ENCODE results near the gene CCDC86.

Gene CCDC86

DNA sequence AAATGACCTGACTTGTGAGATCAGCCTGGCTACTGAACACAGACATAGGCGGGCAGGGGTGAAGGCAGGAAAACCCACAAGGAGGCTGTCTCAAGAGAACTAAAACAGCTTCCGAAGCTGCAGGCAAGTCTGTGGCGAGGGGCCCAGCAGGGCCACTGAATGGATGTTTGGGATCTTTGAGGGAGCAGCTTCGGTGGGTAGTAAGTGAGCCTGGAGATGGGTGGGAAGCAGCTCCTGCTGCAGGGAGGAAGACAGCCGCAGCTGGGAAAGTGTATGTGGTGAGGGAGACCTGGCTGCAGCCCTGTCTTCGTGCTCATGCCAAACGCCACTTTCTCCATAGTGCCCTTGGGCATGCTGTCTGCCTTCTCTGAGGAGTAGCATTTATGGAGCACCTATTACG lies 3.4 kb downstream of the CCDC86 start:
- TF ChIP-seq TOX (CRISPR knock-in tag; IDR thresholded peaks at IDR 0.05; ENCODE audit: borderline replicate concordance) (no peak), OSR1 (CRISPR knock-in tag; IDR thresholded peaks at IDR 0.05) (no peak), ISL1 (CRISPR knock-in tag; IDR thresholded peaks at IDR 0.05) (no peak), TSHZ2 (CRISPR knock-in tag; IDR thresholded peaks at IDR 0.05) (no peak), CREB5 (CRISPR knock-in tag; IDR thresholded peaks at IDR 0.05; ENCODE audit: low read depth) (no peak), ZNF565 (CRISPR knock-in tag; conservative IDR thresholded peaks at IDR 0.05; ENCODE audit: low read depth) (no peak), ZNF8 (CRISPR knock-in tag; IDR thresholded peaks at IDR 0.05) (no peak)
- TF ChIP-seq, protein P1, sequence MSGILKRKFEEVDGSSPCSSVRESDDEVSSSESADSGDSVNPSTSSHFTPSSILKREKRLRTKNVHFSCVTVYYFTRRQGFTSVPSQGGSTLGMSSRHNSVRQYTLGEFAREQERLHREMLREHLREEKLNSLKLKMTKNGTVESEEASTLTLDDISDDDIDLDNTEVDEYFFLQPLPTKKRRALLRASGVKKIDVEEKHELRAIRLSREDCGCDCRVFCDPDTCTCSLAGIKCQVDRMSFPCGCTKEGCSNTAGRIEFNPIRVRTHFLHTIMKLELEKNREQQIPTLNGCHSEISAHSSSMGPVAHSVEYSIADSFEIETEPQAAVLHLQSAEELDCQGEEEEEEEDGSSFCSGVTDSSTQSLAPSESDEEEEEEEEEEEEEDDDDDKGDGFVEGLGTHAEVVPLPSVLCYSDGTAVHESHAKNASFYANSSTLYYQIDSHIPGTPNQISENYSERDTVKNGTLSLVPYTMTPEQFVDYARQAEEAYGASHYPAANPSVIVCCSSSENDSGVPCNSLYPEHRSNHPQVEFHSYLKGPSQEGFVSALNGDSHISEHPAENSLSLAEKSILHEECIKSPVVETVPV (CRISPR knock-in tag; IDR thresholded peaks at IDR 0.05): no peak
- TF ChIP-seq, protein P2, sequence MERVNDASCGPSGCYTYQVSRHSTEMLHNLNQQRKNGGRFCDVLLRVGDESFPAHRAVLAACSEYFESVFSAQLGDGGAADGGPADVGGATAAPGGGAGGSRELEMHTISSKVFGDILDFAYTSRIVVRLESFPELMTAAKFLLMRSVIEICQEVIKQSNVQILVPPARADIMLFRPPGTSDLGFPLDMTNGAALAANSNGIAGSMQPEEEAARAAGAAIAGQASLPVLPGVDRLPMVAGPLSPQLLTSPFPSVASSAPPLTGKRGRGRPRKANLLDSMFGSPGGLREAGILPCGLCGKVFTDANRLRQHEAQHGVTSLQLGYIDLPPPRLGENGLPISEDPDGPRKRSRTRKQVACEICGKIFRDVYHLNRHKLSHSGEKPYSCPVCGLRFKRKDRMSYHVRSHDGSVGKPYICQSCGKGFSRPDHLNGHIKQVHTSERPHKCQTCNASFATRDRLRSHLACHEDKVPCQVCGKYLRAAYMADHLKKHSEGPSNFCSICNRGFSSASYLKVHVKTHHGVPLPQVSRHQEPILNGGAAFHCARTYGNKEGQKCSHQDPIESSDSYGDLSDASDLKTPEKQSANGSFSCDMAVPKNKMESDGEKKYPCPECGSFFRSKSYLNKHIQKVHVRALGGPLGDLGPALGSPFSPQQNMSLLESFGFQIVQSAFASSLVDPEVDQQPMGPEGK (CRISPR knock-in tag; IDR thresholded peaks at IDR 0.05; ENCODE audit: borderline replicate concordance): no peak
- no peak for ATAC-seq

- no peak for TF ChIP-seq TCF4 (CRISPR knock-in tag; IDR thresholded peaks at IDR 0.05; ENCODE audit: borderline replicate concordance)
- TF ChIP-seq CSDC2 (CRISPR knock-in tag; IDR thresholded peaks at IDR 0.05): no peak
- no peak for TF ChIP-seq RARB (CRISPR knock-in tag; IDR thresholded peaks at IDR 0.05)
- TF ChIP-seq, protein P1 (CRISPR knock-in tag; IDR thresholded peaks at IDR 0.05): no peak
- TF ChIP-seq BACH2 (CRISPR knock-in tag; IDR thresholded peaks at IDR 0.05; ENCODE audit: borderline replicate concordance): no peak
- TF ChIP-seq GLIS3 (CRISPR knock-in tag; IDR thresholded peaks at IDR 0.05): no peak
- TF ChIP-seq ARNTL (CRISPR knock-in tag; IDR thresholded peaks at IDR 0.05; ENCODE audit: borderline replicate concordance, low read depth): no peak
- no peak for TF ChIP-seq TOX (CRISPR knock-in tag; IDR thresholded peaks at IDR 0.05; ENCODE audit: borderline replicate concordance)
- TF ChIP-seq ESRRG (CRISPR knock-in tag; IDR thresholded peaks at IDR 0.05): no peak
- no peak for TF ChIP-seq ZC3H10 (CRISPR knock-in tag; IDR thresholded peaks at IDR 0.05)
- no peak for TF ChIP-seq ZFP30 (CRISPR knock-in tag; IDR thresholded peaks at IDR 0.05)
- no peak for TF ChIP-seq ZNF70 (CRISPR knock-in tag; IDR thresholded peaks at IDR 0.05)
- TF ChIP-seq ZNF8 (CRISPR knock-in tag; IDR thresholded peaks at IDR 0.05): no peak
- TF ChIP-seq, protein P2 (CRISPR knock-in tag; IDR thresholded peaks at IDR 0.05; ENCODE audit: borderline replicate concordance): no peak
- no peak for TF ChIP-seq CREB5 (CRISPR knock-in tag; IDR thresholded peaks at IDR 0.05; ENCODE audit: low read depth)
- no peak for TF ChIP-seq ZNF565 (CRISPR knock-in tag; conservative IDR thresholded peaks at IDR 0.05; ENCODE audit: low read depth)
- TF ChIP-seq PPARA (CRISPR knock-in tag; IDR thresholded peaks at IDR 0.05; ENCODE audit: borderline replicate concordance): no peak
- no peak for TF ChIP-seq TSHZ2 (CRISPR knock-in tag; IDR thresholded peaks at IDR 0.05)
- no peak for TF ChIP-seq ZFP3 (CRISPR knock-in tag; IDR thresholded peaks at IDR 0.05)
- TF ChIP-seq, protein P3, sequence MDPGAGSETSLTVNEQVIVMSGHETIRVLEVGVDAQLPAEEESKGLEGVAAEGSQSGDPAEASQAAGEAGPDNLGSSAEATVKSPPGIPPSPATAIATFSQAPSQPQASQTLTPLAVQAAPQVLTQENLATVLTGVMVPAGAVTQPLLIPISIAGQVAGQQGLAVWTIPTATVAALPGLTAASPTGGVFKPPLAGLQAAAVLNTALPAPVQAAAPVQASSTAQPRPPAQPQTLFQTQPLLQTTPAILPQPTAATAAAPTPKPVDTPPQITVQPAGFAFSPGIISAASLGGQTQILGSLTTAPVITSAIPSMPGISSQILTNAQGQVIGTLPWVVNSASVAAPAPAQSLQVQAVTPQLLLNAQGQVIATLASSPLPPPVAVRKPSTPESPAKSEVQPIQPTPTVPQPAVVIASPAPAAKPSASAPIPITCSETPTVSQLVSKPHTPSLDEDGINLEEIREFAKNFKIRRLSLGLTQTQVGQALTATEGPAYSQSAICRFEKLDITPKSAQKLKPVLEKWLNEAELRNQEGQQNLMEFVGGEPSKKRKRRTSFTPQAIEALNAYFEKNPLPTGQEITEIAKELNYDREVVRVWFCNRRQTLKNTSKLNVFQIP (CRISPR knock-in tag; IDR thresholded peaks at IDR 0.05; ENCODE audit: borderline replicate concordance, low read depth): no peak
- ATAC-seq: no peak
Observed at GRCh38 chr11:60847281-60847680, 5.4 kb downstream of the CCDC86 start.
